GM23338 (cell line): Measurements from ENCODE around the gene SNX30. TPM values are rescaled to one million over a fixed set of nuclear protein-coding genes. Genes with fewer than 3 reads are reported as not detected.

Experiments used
- ATAC-seq: fragments of 200-7000 bp; cut with Tn5 transposase; 3 replicates; pipeline ENCODE4 v1.9.1; 2020
- DNase-seq: peaks from one replicate; pipeline ENCODE4 v3.0.0-alpha.2; 2015; ENCODE audit warnings: low spot score
- H2AFZ ChIP-seq: fragments of 200-600 bp; sonication (generic); 2 replicates; pipeline ENCODE4 v1.8.0; 2016; ENCODE audit warnings: antibody characterized with exemption, mild to moderate bottlenecking, moderate library complexity
- H3F3A ChIP-seq: fragments of 200-600 bp; sonication (generic); replicated peaks from 2 replicates; pipeline ENCODE4 v1.8.0; 2017; ENCODE audit warnings: antibody characterized with exemption, mixed run types, low read depth
- H3K27ac ChIP-seq: fragments of 200-600 bp; sonication (generic); 2 replicates; pipeline ENCODE4 v1.6.1; 2016; ENCODE audit warnings: low read depth
- H3K27me3 ChIP-seq: fragments of 200-600 bp; sonication (generic); 2 replicates; pipeline ENCODE4 v1.8.0; 2016; ENCODE audit warnings: mild to moderate bottlenecking, mixed run types, moderate library complexity; ENCODE audit not compliant: insufficient read depth
- H3K36me3 ChIP-seq: fragments of 200-600 bp; sonication (generic); 2 replicates; pipeline ENCODE4 v1.8.0; 2016; ENCODE audit warnings: mild to moderate bottlenecking; ENCODE audit not compliant: insufficient read depth
- H3K4me1 ChIP-seq: fragments of 200-600 bp; sonication (generic); 2 replicates; pipeline ENCODE4 v1.8.0; 2016; ENCODE audit warnings: mild to moderate bottlenecking, moderate library complexity; ENCODE audit not compliant: insufficient read depth
- H3K4me2 ChIP-seq: fragments of 200-600 bp; sonication (generic); 2 replicates; pipeline ENCODE4 v1.7.1; 2017; ENCODE audit warnings: mixed run types
- H3K4me3 ChIP-seq: fragments of 200-600 bp; sonication (generic); 2 replicates; pipeline ENCODE4 v1.6.1; 2016; ENCODE audit warnings: mixed run types
- H3K79me2 ChIP-seq: fragments of 200-600 bp; sonication (generic); replicated peaks from 2 replicates; pipeline ENCODE4 v1.8.0; 2017; ENCODE audit warnings: mild to moderate bottlenecking; ENCODE audit not compliant: insufficient read depth
- H3K9me2 ChIP-seq: fragments of 200-600 bp; sonication (generic); 2 replicates; pipeline ENCODE4 v1.8.0; 2017; ENCODE audit not compliant: insufficient read depth
- H4K20me1 ChIP-seq: fragments of 200-600 bp; sonication (generic); replicated peaks from 2 replicates; pipeline ENCODE4 v1.8.0; 2017; ENCODE audit warnings: mild to moderate bottlenecking; ENCODE audit not compliant: insufficient read depth
- H3K27ac Mint-ChIP-seq: 2 replicates; pipeline ENCODE4 v1.8.0; 2020; ENCODE audit warnings: inconsistent platforms, mild to moderate bottlenecking, moderate library complexity, mixed read lengths
- H3K27me3 Mint-ChIP-seq: 3 replicates; pipeline ENCODE4 v1.8.0; 2022; ENCODE audit warnings: low read depth, mild to moderate bottlenecking, moderate library complexity, mixed read lengths, inconsistent platforms; ENCODE audit not compliant: insufficient read depth, poor library complexity
- H3K36me3 Mint-ChIP-seq: 3 replicates; pipeline ENCODE4 v1.8.0; 2021; ENCODE audit warnings: low read depth, mild to moderate bottlenecking, inconsistent platforms, moderate library complexity, mixed read lengths
- H3K4me1 Mint-ChIP-seq: 3 replicates; pipeline ENCODE4 v1.8.0; 2020; ENCODE audit warnings: mild to moderate bottlenecking, inconsistent platforms, mixed read lengths
- H3K4me3 Mint-ChIP-seq: 3 replicates; pipeline ENCODE4 v1.8.0; 2021; ENCODE audit warnings: moderate library complexity, mild to moderate bottlenecking, inconsistent platforms, mixed read lengths
- H3K9me3 Mint-ChIP-seq: 3 replicates; pipeline ENCODE4 v1.8.0; 2020; ENCODE audit warnings: moderate library complexity, mild to moderate bottlenecking, inconsistent platforms, mixed read lengths
- CTCF ChIP-seq, 2 experiments: fragments of 200-600 bp in 1 of 2; sonication (generic) in 1 of 2; conservative IDR thresholded peaks; 2 replicates each; pipeline versions ENCODE4 v1.5.1 to v1.6.1; 2016 to 2017; ENCODE audit warnings: antibody characterized with exemption in 2 of 2, low read depth in 2 of 2, mild to moderate bottlenecking in 2 of 2, moderate library complexity in 1 of 2
- ETS1 ChIP-seq: IDR thresholded peaks from 2 replicates; pipeline ENCODE4 v1.6.1; 2016; ENCODE audit warnings: antibody characterized with exemption
- EZH2 ChIP-seq: fragments of 200-600 bp; sonication (generic); IDR thresholded peaks from one replicate; pipeline ENCODE4 v1.8.0; 2017; ENCODE audit warnings: antibody characterized with exemption, mild to moderate bottlenecking, low read depth; ENCODE audit not compliant: unreplicated experiment
- EZH2phosphoT487 ChIP-seq: fragments of 200-600 bp; sonication (generic); IDR thresholded peaks from one replicate; pipeline ENCODE4 v1.8.1; 2018; ENCODE audit warnings: antibody characterized with exemption; ENCODE audit not compliant: unreplicated experiment
- JUNB ChIP-seq: IDR thresholded peaks from one replicate; pipeline ENCODE4 v1.6.1; 2016; ENCODE audit warnings: antibody characterized with exemption; ENCODE audit not compliant: unreplicated experiment
- NANOG ChIP-seq: IDR thresholded peaks from 2 replicates; pipeline ENCODE4 v1.6.1; 2016; ENCODE audit warnings: antibody characterized with exemption, borderline replicate concordance
- POLR2AphosphoS5 ChIP-seq: IDR thresholded peaks from 2 replicates; pipeline ENCODE4 v1.6.1; 2016; ENCODE audit warnings: antibody characterized with exemption, low read depth
- ZNF462 ChIP-seq: fragments of 250-450 bp; sonication (Bioruptor Pico); IDR thresholded peaks from 2 replicates; pipeline ENCODE4 v1.5.0; 2020; ENCODE audit warnings: mild to moderate bottlenecking, moderate library complexity
- polyA plus RNA-seq: library from polyadenylated mRNA; unstranded; fragments of >200 nt; fragmentation: Nextera tagmentation; extraction: Ambion mirVana; gene quantifications from 2 replicates; pipeline ENCODE4 v1.2.1, GENCODE V29; 2016
- total RNA-seq: library from RNA; depleted of rRNA; stranded (reverse); fragments of >200 nt; shearing (Covaris generic); gene quantifications from 2 replicates; pipeline ENCODE4 v1.2.3, GENCODE V29; 2014

Gene SNX30
- total and polyA plus RNA-seq, 2 experiments from 2014 or later = 2.1 to 17.8 TPM

GRCh38 chr9:112848316-112849151, 98.0 kb downstream of the SNX30 start:
- Mint-ChIP-seq H3K4me3 (no peak overlapping the region), H3K36me3 (peaks cover 2% of the 10 kb centered on the region; the same call in 1 of the 3 replicates), H3K4me1 (peaks cover 54% of the 10 kb centered on the region), H3K9me3 (no peaks in the 10 kb centered on the region), H3K27me3 (peaks cover 3% of the 10 kb centered on the region), H3K27ac (no peak overlapping the region)
- peak; percentile 30 for DNase-seq
- Histone ChIP-seq H4K20me1 (no peaks in the 10 kb centered on the region; the same call in 1 of the 2 replicates), H3K36me3 (no peaks in the 10 kb centered on the region), H3K4me3 (no peak overlapping the region), H3K4me2 (no peak overlapping the region; the same call in 1 of the 2 replicates), H3K27me3 (no peaks in the 10 kb centered on the region), H3K79me2 (no peaks in the 10 kb centered on the region), H2AFZ (no peak overlapping the region), H3K9me2 (no peaks in the 10 kb centered on the region), H3K4me1 (peaks cover 35% of the 10 kb centered on the region), H3K27ac (no peak overlapping the region), H3F3A (0 out of 2 replicates have a peak, but pooled peaks cover 4% of the 10 kb centered on the region)
- no peak for TF ChIP-seq JUNB
- peak in 1 of 2 experiments; percentile 33; a peak in 1 of 4 replicates for TF ChIP-seq CTCF (conservative IDR thresholded peaks at IDR 0.05; ENCODE audit: low read depth in 2 of 2)
- no peak for TF ChIP-seq EZH2phosphoT487
- peak; percentile 76 for ATAC-seq

- Mint-ChIP-seq H3K36me3 (peaks cover 2% of the 10 kb centered on the region; the same call in 1 of the 3 replicates), H3K27ac (no peak overlapping the region), H3K4me3 (no peak overlapping the region), H3K9me3 (no peaks in the 10 kb centered on the region), H3K4me1 (peaks cover 48% of the 10 kb centered on the region), H3K27me3 (no peaks in the 10 kb centered on the region)
- Histone ChIP-seq H3K4me1 (peaks cover 35% of the 10 kb centered on the region), H3K9me2 (no peaks in the 10 kb centered on the region), H3K79me2 (no peaks in the 10 kb centered on the region), H3K4me3 (no peak overlapping the region), H3K27ac (no peak overlapping the region), H3K36me3 (no peaks in the 10 kb centered on the region), H4K20me1 (no peaks in the 10 kb centered on the region; the same call in 1 of the 2 replicates), H3K27me3 (no peaks in the 10 kb centered on the region), H3F3A (no peaks in the 10 kb centered on the region), H2AFZ (no peak overlapping the region), H3K4me2 (no peak overlapping the region)
- DNase-seq (no peak), ATAC-seq (no peak)
- TF ChIP-seq ETS1 (no peak), JUNB (no peak), EZH2phosphoT487 (no peak), EZH2 (no peak), ZNF462 (CRISPR knock-in tag) (no peak), POLR2AphosphoS5 (no peak), NANOG (no peak)
These were observed 98.9 kb downstream of the SNX30 start for GRCh38 chr9:112849363-112849922.
